ENCODE measurements around the gene HSD17B10. TPM values are rescaled to one million over a fixed set of nuclear protein-coding genes. Genes with fewer than 3 reads are reported as not detected.
A peak's percentile ranks its signal among the peaks of the same experiment; 100 is the strongest.

Gene HSD17B10
- total RNA-seq, 4 donors from 2014 or later: 68.1 to 137 (median 86.0) TPM

DNA sequence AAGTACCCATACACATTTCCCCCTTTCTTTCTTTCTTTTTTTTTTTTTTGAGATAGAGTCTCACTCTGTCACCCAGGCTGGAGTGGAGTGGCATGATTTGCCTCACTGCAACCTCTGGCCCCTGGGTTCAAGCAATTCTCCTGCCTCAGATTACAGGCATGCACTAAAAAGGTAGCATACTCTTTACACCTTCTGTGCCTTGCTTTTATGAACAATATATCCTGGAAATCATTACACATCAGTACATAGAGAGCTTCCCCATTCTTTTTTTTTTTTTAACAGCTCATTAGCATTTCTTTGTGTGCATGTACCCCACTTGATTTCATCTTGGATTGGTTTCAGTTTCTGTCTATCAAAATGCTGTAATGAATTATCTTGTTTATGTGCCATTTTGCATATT lies 18.6 kb upstream of the HSD17B10 start:
- TF ChIP-seq, protein P1, sequence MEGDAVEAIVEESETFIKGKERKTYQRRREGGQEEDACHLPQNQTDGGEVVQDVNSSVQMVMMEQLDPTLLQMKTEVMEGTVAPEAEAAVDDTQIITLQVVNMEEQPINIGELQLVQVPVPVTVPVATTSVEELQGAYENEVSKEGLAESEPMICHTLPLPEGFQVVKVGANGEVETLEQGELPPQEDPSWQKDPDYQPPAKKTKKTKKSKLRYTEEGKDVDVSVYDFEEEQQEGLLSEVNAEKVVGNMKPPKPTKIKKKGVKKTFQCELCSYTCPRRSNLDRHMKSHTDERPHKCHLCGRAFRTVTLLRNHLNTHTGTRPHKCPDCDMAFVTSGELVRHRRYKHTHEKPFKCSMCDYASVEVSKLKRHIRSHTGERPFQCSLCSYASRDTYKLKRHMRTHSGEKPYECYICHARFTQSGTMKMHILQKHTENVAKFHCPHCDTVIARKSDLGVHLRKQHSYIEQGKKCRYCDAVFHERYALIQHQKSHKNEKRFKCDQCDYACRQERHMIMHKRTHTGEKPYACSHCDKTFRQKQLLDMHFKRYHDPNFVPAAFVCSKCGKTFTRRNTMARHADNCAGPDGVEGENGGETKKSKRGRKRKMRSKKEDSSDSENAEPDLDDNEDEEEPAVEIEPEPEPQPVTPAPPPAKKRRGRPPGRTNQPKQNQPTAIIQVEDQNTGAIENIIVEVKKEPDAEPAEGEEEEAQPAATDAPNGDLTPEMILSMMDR (IDR thresholded peaks at IDR 0.05): no peak
- TF ChIP-seq POLR2A (IDR thresholded peaks at IDR 0.05) (no peak), EP300 (IDR thresholded peaks at IDR 0.05) (no peak)
- peaks cover 0 to 33% of the 10 kb centered on the region in 2 donors for H3K27me3 ChIP-seq
- DNase-seq (ENCODE audit: low spot score in 2 of 2): no peak
- no peaks in the 10 kb centered on the region for H3K9me3 ChIP-seq
- no peaks in the 10 kb centered on the region for H3K4me1 ChIP-seq
- no peak overlapping the region for H3K4me3 ChIP-seq
- no peaks in the 10 kb centered on the region for H3K36me3 ChIP-seq
- no peak overlapping the region for H3K27ac ChIP-seq

DNA sequence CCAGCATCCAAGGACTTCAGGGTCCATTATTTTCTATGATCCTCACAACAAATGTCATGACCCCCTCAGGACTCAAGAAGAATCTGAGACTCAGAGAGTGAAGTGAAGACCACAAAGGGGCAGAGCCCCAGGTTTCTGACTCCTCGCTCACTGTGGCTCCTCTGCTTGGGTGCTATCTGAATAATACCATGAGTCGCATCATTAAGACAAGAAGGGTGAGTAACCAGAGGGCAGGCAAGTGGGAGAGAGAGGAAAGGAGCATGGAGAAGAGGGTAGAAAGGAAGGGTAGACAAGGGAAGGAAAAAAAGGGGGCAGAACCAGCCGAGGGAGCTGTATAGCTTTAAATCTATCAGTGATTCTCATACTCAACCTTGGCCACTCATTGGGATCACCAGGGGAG lies 15.5 kb upstream of the HSD17B10 start:
- H3K27me3 ChIP-seq: peaks cover 0 to 32% of the 10 kb centered on the region in 2 donors
- no peak overlapping the region for H3K27ac ChIP-seq
- TF ChIP-seq, protein P1 (IDR thresholded peaks at IDR 0.05): no peak
- TF ChIP-seq EP300 (IDR thresholded peaks at IDR 0.05) (no peak), POLR2A (IDR thresholded peaks at IDR 0.05) (no peak)
- no peaks in the 10 kb centered on the region for H3K4me1 ChIP-seq
- H3K4me3 ChIP-seq: no peak overlapping the region
- no peaks in the 10 kb centered on the region for H3K9me3 ChIP-seq
- no peak for DNase-seq (ENCODE audit: low spot score in 2 of 2)
- H3K36me3 ChIP-seq: no peaks in the 10 kb centered on the region
- 83 to 84% methylated on average over 2 to 3 of the region's 3 CpGs for WGBS, 2 donors

DNA sequence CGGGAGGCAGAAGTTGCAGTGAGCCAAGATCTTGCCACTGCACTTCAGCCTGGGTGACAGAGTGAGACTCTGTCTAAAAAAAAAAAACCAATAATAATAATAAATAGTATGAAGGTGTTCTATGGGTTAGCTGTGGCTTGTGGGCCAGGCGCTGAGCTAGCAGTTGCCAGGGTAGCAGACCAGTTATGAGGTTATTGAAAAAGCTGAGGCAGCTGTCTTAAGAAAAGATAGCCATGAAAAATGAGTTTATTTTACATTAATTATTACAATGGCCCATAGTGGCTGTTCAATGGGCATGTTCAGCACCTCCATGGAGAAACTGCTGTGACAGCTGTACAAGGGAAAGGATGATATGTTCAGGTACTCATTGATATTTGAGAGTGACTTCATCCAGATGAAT lies 13.3 kb upstream of the HSD17B10 start:
- no peak overlapping the region for H3K27ac ChIP-seq
- no peaks in the 10 kb centered on the region for H3K4me1 ChIP-seq
- no peaks in the 10 kb centered on the region for H3K9me3 ChIP-seq
- no peaks in the 10 kb centered on the region for H3K36me3 ChIP-seq
- 86 to 100% methylated on average over 2 of the region's 2 CpGs for WGBS, 2 donors
- DNase-seq (ENCODE audit: low spot score in 2 of 2): no peak
- no peak overlapping the region for H3K4me3 ChIP-seq
- H3K27me3 ChIP-seq: peaks cover 0 to 33% of the 10 kb centered on the region in 2 donors
- TF ChIP-seq POLR2A (IDR thresholded peaks at IDR 0.05) (no peak), EP300 (IDR thresholded peaks at IDR 0.05) (no peak)
- TF ChIP-seq, protein P1 (IDR thresholded peaks at IDR 0.05): no peak

DNA sequence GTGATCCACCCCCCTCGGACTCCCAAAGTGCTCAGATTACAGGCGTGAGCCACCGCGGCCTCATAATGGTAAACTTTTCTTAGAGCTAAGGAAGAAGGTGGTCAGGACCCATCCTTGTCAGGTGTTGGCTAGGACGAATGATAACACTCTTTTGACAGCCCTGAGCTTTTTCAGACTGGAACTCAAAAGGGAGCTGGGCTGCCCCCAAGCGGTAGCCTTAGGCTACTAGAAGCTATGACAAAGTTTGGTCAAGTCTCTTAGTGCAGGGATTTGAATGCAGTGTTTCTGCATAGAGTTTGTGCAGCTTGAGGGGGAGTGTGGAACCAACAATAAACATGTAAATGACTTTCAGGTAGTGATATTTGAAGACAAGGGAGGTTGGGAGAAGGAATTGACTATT lies 11.8 kb upstream of the HSD17B10 start:
- TF ChIP-seq, protein P1 (IDR thresholded peaks at IDR 0.05): peak; percentile 16 to 34 (median 24)
- no peak for TF ChIP-seq POLR2A (IDR thresholded peaks at IDR 0.05)
- 18 to 19% methylated on average over 5 to 6 of the region's 6 CpGs for WGBS, 2 donors
- no peak for DNase-seq (ENCODE audit: low spot score in 2 of 2)
- Histone ChIP-seq H3K4me1 (peaks cover 0 to 4% (median 0%) of the 10 kb centered on the region in 4 donors), H3K9me3 (no peaks in the 10 kb centered on the region), H3K36me3 (no peaks in the 10 kb centered on the region), H3K4me3 (no peak overlapping the region), H3K27ac (no peak overlapping the region), H3K27me3 (peaks cover 0 to 47% of the 10 kb centered on the region in 2 donors)

DNA sequence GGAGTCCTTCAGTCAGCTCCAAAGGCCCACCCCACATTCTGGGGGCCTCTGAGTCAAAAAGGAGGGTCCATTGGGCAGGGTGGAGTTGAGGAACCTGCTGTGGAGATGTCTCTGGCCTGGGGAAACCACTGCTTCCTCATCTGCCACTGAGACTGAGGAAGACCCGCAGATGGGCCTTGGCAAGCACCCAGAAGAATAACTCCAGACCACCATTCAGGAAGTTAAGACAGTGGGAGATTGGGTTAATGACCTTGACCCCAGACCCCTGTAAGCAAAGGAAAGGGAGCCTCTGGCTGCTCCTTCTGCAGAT lies 8.1 kb upstream of the HSD17B10 start:
- Histone ChIP-seq H3K4me3 (no peak overlapping the region), H3K36me3 (no peaks in the 10 kb centered on the region), H3K9me3 (no peaks in the 10 kb centered on the region), H3K27me3 (peaks cover 0 to 62% of the 10 kb centered on the region in 2 donors), H3K27ac (no peak overlapping the region), H3K4me1 (peaks cover 0 to 15% (median 0%) of the 10 kb centered on the region in 4 donors)
- TF ChIP-seq POLR2A (IDR thresholded peaks at IDR 0.05) (no peak), EP300 (IDR thresholded peaks at IDR 0.05) (no peak)
- TF ChIP-seq, protein P1 (IDR thresholded peaks at IDR 0.05): no peak
- DNase-seq (ENCODE audit: low spot score in 2 of 2): no peak
- 64% methylated on average over 1 of the region's 1 CpG; no CpG with 5 or more reads in 1 of the 2 donors for WGBS, 2 donors
